Stimulated activated CD4-positive, alpha-beta T cell treated with anti-CD3 and anti-CD28 coated beads, Interleukin-1b, Interleukin-23, amount 100 ng/mL, for 24 hours (primary cell): ENCODE results near the gene SLC26A1.

Experiments
- DNase-seq, 4 experiments: peaks; one replicate each; pipeline ENCODE4 v3.0.0-alpha.2; 2020; ENCODE audit warnings: low read depth in 4 of 4, low spot score in 1 of 4

SLC26A1 gene

DNA sequence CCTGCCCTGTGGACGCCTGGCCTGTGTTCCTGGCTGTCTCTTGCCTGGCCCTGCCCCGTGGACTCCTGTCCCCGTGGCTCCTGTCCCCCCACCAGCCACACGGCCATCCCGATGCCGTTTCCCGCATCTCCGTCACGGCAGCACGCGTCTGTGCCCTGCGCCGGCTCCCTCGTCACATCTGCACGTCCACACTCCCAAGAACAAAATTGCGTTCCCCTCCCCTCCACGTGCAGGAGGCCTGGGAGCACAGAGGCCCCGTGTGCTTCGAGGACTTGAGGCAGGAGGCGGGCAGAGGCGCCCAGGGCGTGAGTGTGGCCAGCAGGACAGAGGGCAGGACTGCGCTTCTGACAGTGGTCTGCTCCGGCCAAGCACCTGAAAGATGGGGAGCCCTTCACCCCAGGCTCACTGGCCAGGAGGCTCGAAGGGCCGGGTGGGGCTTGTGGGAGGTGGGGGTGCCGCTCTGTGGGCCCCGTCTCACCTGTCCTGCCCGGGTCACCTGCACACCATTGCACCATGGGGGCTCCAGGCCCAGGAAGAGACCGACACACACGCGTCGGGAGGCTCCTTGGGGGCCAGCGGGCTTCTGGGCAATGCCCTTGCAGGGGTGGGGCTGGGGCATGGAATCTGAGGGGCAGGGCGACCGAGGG lies 35.5 kb upstream of the SLC26A1 start:
- DNase-seq, result no peak

GRCh38 chr4:1027915-1028238 lies 34.7 kb upstream of the SLC26A1 start:
- DNase-seq, result no peak

DNA sequence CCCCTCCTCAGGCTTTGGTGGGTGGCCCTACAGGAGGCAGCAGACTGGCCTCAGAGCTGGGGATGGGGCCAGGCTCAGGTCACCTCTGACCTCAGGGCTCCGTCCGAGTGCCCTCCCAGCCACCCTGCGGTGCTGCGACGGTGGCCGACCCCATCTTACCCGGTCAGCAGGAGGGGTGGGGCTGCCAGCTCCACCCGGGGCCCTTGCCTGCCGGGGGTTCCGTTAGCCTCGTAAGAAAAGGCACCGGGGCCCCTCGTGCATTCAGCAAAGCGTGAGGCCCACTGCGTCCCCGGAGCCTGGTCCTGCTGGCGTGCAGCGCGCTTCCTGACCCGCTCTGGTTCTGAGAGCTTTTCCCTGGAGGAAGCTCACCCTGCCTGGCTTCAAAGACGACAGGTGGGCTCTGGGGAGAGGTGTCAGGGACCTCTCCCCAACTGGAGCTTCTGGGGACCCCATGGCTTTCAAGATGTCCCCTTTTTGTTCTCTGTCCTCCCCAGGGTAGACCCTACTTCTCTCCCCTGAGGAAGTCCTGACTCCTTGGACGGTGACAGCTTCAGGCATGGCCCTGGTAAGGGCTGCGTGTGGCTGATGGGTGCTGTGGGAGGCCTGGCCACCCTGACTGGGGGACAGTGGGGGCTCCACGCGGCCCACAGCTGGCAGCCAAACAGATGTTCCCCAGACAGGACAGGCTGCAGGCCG lies 34.2 kb upstream of the SLC26A1 start:
- DNase-seq, result no peak

DNA sequence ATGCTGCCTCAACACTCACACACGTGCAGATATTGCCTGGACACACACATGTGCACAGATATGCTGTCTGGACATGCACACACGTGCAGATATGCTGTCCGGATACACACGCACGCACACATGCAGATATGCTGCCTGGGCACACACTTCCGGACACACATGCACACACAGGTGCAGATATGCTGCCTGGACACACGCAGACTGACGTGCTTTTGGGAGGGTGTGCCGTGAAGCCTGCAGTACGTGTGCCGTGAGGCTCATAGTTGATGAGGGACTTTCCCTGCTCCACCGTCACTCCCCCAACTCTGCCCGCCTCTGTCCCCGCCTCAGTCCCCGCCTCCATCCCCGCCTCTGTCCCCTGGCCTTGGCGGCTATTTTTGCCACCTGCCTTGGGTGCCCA lies 32.9 kb upstream of the SLC26A1 start:
- peak in 2 of 4 experiments; percentile 16 to 34 for DNase-seq

DNA sequence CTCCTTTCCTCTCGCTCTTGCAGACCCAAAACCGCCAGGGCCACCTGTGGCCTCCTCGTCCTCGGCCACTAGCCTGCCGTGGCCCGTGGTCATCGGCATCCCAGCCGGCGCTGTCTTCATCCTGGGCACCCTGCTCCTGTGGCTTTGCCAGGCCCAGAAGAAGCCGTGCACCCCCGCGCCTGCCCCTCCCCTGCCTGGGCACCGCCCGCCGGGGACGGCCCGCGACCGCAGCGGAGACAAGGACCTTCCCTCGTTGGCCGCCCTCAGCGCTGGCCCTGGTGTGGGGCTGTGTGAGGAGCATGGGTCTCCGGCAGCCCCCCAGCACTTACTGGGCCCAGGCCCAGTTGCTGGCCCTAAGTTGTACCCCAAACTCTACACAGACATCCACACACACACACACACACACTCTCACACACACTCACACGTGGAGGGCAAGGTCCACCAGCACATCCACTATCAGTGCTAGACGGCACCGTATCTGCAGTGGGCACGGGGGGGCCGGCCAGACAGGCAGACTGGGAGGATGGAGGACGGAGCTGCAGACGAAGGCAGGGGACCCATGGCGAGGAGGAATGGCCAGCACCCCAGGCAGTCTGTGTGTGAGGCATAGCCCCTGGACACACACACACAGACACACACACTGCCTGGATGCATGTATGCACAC lies 31.8 kb upstream of the SLC26A1 start:
- DNase-seq, result no peak

GRCh38 chr4:1023895-1024740 lies 30.9 kb upstream of the SLC26A1 start:
- DNase-seq, result no peak

DNA sequence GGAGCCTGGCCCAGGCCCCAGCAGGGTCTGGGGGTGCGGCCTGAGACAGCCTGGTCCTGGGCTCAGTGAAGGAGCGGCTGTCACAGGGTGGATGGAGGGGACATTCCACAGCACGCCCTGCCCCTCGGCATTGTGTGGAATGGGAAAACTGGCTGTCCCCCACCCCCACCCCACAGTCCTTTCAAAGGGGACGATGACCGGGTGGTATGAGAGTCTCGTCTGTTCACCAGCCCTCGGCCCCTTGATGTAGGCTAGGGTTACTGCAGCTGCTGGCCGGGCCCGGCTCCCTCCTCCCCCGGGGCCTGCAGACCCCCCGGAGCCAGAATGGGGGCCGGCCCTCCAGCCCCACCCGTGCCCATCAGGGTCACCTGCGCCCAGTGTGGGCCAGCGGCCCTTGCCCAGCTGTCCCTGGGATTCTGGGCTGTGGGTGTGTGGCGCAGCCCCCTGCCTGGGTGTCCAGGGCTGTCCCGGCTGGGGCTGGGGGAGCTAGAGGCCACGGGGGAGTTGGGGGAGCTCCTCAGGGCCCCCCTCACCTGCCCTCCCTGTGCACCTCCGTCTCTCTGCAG lies 30.0 kb upstream of the SLC26A1 start:
- no peak for DNase-seq

GRCh38 chr4:1022739-1023066 lies 29.5 kb upstream of the SLC26A1 start:
- no peak for DNase-seq

DNA sequence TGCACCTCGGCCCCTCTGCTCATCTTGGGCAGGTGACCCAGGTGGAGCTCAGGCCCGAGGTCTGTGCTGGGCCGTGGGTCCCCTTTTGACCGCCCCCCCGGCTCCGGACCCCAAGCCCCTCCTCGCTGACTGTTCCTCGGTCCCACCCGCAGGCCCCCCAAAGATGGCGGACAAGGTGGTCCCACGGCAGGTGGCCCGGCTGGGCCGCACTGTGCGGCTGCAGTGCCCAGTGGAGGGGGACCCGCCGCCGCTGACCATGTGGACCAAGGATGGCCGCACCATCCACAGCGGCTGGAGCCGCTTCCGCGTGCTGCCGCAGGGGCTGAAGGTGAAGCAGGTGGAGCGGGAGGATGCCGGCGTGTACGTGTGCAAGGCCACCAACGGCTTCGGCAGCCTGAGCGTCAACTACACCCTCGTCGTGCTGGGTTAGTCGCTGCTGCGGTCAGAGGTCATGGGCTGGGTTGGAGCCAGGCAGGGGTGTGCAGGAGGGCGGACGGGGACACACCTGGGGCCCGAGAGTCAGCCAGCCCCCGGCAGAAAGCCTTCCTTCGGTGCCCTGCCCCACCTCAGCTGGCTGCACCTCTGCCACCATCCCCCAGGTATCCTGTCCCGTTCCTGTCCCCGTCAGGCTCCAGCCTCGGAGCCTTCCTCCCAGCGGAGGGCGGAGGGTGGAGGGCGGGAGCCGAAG lies 29.0 kb upstream of the SLC26A1 start:
- no peak for DNase-seq

- no peak for DNase-seq
These were observed 28.3 kb upstream of the SLC26A1 start for GRCh38 chr4:1021386-1022050.

GRCh38 chr4:1019729-1020470 lies 26.7 kb upstream of the SLC26A1 start:
- DNase-seq, result no peak

DNA sequence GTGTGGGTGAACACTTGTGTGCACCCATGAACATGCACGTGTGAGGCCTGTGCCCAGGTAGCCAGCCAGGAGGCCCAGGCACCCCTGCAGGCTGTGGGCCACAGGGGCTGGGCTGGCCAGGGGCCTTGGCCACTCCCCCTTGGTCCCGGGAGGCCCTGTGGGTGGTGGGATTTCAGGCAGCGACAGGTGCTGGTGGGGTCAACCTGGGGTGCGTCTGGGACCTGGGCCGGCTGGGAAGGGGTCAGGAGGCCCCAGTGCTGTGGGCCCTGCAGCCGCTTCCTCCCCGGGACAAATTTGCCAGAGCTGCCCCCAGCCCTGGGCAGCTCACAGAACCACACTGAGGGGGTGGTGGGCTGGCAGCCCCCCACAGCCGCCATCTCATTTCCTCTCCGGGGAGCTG lies 26.1 kb upstream of the SLC26A1 start:
- DNase-seq, result no peak

- no peak for DNase-seq
These were observed 25.2 kb upstream of the SLC26A1 start for GRCh38 chr4:1018147-1019020.

GRCh38 chr4:1017706-1018105 lies 24.5 kb upstream of the SLC26A1 start:
- DNase-seq, result no peak

GRCh38 chr4:1017211-1017610 lies 24.0 kb upstream of the SLC26A1 start:
- DNase-seq, result no peak

- no peak for DNase-seq
These were observed 22.5 kb upstream of the SLC26A1 start for GRCh38 chr4:1015746-1016145.

GRCh38 chr4:1015179-1015578 lies 22.0 kb upstream of the SLC26A1 start:
- no peak for DNase-seq

GRCh38 chr4:1014291-1015167 lies 21.3 kb upstream of the SLC26A1 start:
- no peak for DNase-seq
